Measurements from ENCODE around the gene CCNG1.
A peak's percentile ranks its signal among the peaks of the same experiment; 100 is the strongest.
"Not testable (repeated sequence)": the region's sequence is repeated elsewhere in the genome, so short reads cannot be mapped to it uniquely, and the experiment has no call there.

Gene CCNG1

GRCh38 chr5:163404364-163405173, 32.8 kb upstream of the CCNG1 start:
- in situ Hi-C loops (cut with MboI; ENCODE audit: low pct_unique_long_range_greater_than_20kb, low sequenced_read_pairs, unreplicated experiment) = no loop called here
- no peak for TF ChIP-seq CTCF (IDR thresholded peaks at IDR 0.05; ENCODE audit: extremely low read depth, insufficient read depth, missing control alignments)
- DNase-seq (ENCODE audit: low spot score) = no peak

- in situ Hi-C loops (cut with MboI; ENCODE audit: low pct_unique_long_range_greater_than_20kb, low sequenced_read_pairs, unreplicated experiment) = no loop called here
- peak; percentile 18 for DNase-seq (ENCODE audit: low spot score)
- no peak for TF ChIP-seq CTCF (IDR thresholded peaks at IDR 0.05; ENCODE audit: extremely low read depth, insufficient read depth, missing control alignments)
Measured at GRCh38 chr5:163407034-163407655, 30.2 kb upstream of the CCNG1 start.

- TF ChIP-seq CTCF (IDR thresholded peaks at IDR 0.05; ENCODE audit: extremely low read depth, insufficient read depth, missing control alignments) = peak; percentile 85
- in situ Hi-C loops (cut with MboI; ENCODE audit: low pct_unique_long_range_greater_than_20kb, low sequenced_read_pairs, unreplicated experiment) = no loop called here
- peak; percentile 52 for DNase-seq (ENCODE audit: low spot score)
Measured at GRCh38 chr5:163408311-163408923, 29.0 kb upstream of the CCNG1 start.

- in situ Hi-C loops (cut with MboI; ENCODE audit: low pct_unique_long_range_greater_than_20kb, low sequenced_read_pairs, unreplicated experiment) = no loop called here
- TF ChIP-seq CTCF (IDR thresholded peaks at IDR 0.05; ENCODE audit: extremely low read depth, insufficient read depth, missing control alignments) = no peak
- DNase-seq (ENCODE audit: low spot score) = no peak
Measured at GRCh38 chr5:163409384-163409783, 28.0 kb upstream of the CCNG1 start.

GRCh38 chr5:163410505-163410904, 26.9 kb upstream of the CCNG1 start:
- TF ChIP-seq CTCF (IDR thresholded peaks at IDR 0.05; ENCODE audit: extremely low read depth, insufficient read depth, missing control alignments) = no peak
- DNase-seq (ENCODE audit: low spot score) = no peak
- in situ Hi-C loops (cut with MboI; ENCODE audit: low pct_unique_long_range_greater_than_20kb, low sequenced_read_pairs, unreplicated experiment) = no loop called here

- DNase-seq (ENCODE audit: low spot score); in situ Hi-C loops (cut with MboI; ENCODE audit: low pct_unique_long_range_greater_than_20kb, low sequenced_read_pairs, unreplicated experiment): not testable (repeated sequence)
Measured at GRCh38 chr5:163415673-163416072, 21.7 kb upstream of the CCNG1 start.

- no peak for DNase-seq (ENCODE audit: low spot score)
- in situ Hi-C loops (cut with MboI; ENCODE audit: low pct_unique_long_range_greater_than_20kb, low sequenced_read_pairs, unreplicated experiment) = no loop called here
- no peak for TF ChIP-seq CTCF (IDR thresholded peaks at IDR 0.05; ENCODE audit: extremely low read depth, insufficient read depth, missing control alignments)
Measured at GRCh38 chr5:163424836-163425235, 12.6 kb upstream of the CCNG1 start.

- DNase-seq (ENCODE audit: low spot score); in situ Hi-C loops (cut with MboI; ENCODE audit: low pct_unique_long_range_greater_than_20kb, low sequenced_read_pairs, unreplicated experiment): not testable (repeated sequence)
Measured at GRCh38 chr5:163426128-163426527, 11.3 kb upstream of the CCNG1 start.

Measured in GM13977 (cell line).